OCI-LY1 (cell line): ENCODE measurements around the gene LDLRAD4.
A peak's percentile ranks its signal among the peaks of the same experiment; 100 is the strongest.

Experiments used
- H2AFZ ChIP-seq: fragments of 200-600 bp; sonication (generic), shearing (Covaris generic); 2 replicates; pipeline ENCODE4 v1.6.0; 2014; ENCODE audit warnings: antibody characterized with exemption, mild to moderate bottlenecking, low read length
- H3F3A ChIP-seq: fragments of 200-600 bp; sonication (generic), shearing (Covaris generic); 2 replicates; pipeline ENCODE4 v1.6.0; 2014; ENCODE audit warnings: mild to moderate bottlenecking, antibody characterized with exemption, low read length, moderate library complexity; ENCODE audit not compliant: insufficient read depth
- H3K27ac ChIP-seq: fragments of 200-600 bp; sonication (generic); 2 replicates; pipeline ENCODE4 v1.5.1; 2014; ENCODE audit warnings: low read length, mixed run types, mild to moderate bottlenecking, low read depth; ENCODE audit not compliant: poor library complexity, severe bottlenecking
- H3K27me3 ChIP-seq: fragments of 200-600 bp; sonication (generic); 2 replicates; pipeline ENCODE4 v1.6.0; 2014; ENCODE audit warnings: antibody characterized with exemption, mild to moderate bottlenecking, low read length, moderate library complexity; ENCODE audit not compliant: insufficient read depth
- H3K36me3 ChIP-seq: fragments of 200-600 bp; sonication (generic); 2 replicates; pipeline ENCODE4 v1.6.1; 2014; ENCODE audit warnings: mild to moderate bottlenecking, antibody characterized with exemption, low read length, moderate library complexity, mixed read lengths; ENCODE audit not compliant: insufficient read depth
- H3K4me1 ChIP-seq: fragments of 200-600 bp; sonication (generic); 2 replicates; pipeline ENCODE4 v1.5.1; 2014; ENCODE audit warnings: mild to moderate bottlenecking, low read length, moderate library complexity; ENCODE audit not compliant: insufficient read depth, severe bottlenecking
- H3K4me2 ChIP-seq: fragments of 200-600 bp; sonication (generic), shearing (Covaris generic); 2 replicates; pipeline ENCODE4 v1.6.1; 2014; ENCODE audit warnings: low read length
- H3K4me3 ChIP-seq: fragments of 200-600 bp; sonication (generic); 2 replicates; pipeline ENCODE4 v1.5.1; 2014; ENCODE audit warnings: low read length, low read depth, mild to moderate bottlenecking, mixed read lengths; ENCODE audit not compliant: poor library complexity, severe bottlenecking
- H3K79me2 ChIP-seq: fragments of 200-600 bp; shearing (Covaris generic); 2 replicates; pipeline ENCODE4 v1.6.1; 2016; ENCODE audit warnings: mixed run types, low read length, mixed read lengths; ENCODE audit not compliant: insufficient read depth
- H3K9ac ChIP-seq: fragments of 200-600 bp; sonication (generic), shearing (Covaris generic); 2 replicates; pipeline ENCODE4 v1.6.1; 2014; ENCODE audit warnings: mild to moderate bottlenecking, low read length, mixed read lengths
- H3K9me2 ChIP-seq: fragments of 200-600 bp; sonication (generic), shearing (Covaris generic); 2 replicates; pipeline ENCODE4 v1.6.1; 2014; ENCODE audit warnings: low read depth, mild to moderate bottlenecking, low read length, mixed read lengths
- H3K9me3 ChIP-seq: fragments of 200-600 bp; shearing (Covaris generic); 2 replicates; pipeline ENCODE4 v1.6.1; 2014; ENCODE audit warnings: low read length, mixed read lengths
- H4K20me1 ChIP-seq: fragments of 200-600 bp; sonication (generic), shearing (Covaris generic); 2 replicates; pipeline ENCODE4 v1.6.0; 2016; ENCODE audit warnings: mild to moderate bottlenecking, low read length; ENCODE audit not compliant: insufficient read depth
- CTCF ChIP-seq: fragments of 200-600 bp; sonication (generic), shearing (Covaris generic); IDR thresholded peaks from 2 replicates; pipeline ENCODE4 v1.5.1; 2017; ENCODE audit warnings: mild to moderate bottlenecking, antibody characterized with exemption, low read length, moderate library complexity, mixed read lengths
- EZH2 ChIP-seq: fragments of 200-600 bp; sonication (generic), shearing (Covaris generic); IDR thresholded peaks from 2 replicates; pipeline ENCODE4 v1.8.0; 2017; ENCODE audit warnings: borderline replicate concordance, mixed run types, mild to moderate bottlenecking, antibody characterized with exemption, low read length, moderate library complexity, mixed read lengths

The LDLRAD4 gene

DNA sequence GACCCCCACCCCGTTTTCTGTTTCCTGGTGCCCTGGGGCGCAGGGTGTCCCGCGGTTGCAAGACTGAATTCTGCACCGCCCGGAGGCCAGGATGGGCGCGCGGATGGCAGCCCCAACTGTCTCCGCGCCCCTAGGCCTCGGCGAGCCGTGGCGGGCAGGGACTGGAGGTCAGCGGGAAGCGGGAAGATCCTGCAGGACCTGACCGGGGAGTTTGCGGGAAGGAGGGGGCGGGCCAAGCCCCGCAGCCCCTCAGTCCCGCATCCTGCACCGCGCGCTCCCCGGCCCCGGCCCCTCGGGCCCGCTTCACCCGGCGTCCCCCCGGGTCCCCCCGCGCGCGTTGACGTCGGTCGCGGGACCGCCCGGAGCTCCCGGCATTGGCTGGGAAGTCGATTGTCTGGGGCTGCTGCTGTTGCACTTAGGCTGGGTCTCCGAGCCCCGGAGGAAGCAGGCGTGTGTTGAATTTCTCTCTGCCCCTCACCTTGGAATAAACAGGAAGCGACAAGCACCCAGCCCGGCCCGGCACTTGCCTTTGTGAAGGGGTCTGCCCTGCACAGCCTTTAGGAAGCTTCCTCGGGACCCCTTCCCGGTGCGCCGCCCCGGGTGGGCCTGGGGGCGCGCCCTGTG lies at the start of gene LDLRAD4:
Gene LDLRAD4 (plus strand): TSS at position 393 of the 624 bp plus-strand sequence.
- Histone ChIP-seq H3K27me3 (peaks cover 14% of the 10 kb centered on the region; the same call in 1 of the 2 replicates), H3K27ac (no peak within 1 kb of the TSS), H3K4me3 (peak within 1 kb of the TSS; percentile 58), H3K9me2 (no peaks in the 10 kb centered on the region), H3K4me2 (peak within 1 kb of the TSS; percentile 70), H3K9ac (no peak within 1 kb of the TSS; the same call in 1 of the 2 replicates), H3F3A (no peaks in the 10 kb centered on the region), H4K20me1 (no peaks in the 10 kb centered on the region), H3K4me1 (peaks cover 6% of the 10 kb centered on the region), H3K79me2 (no peaks in the 10 kb centered on the region), H3K9me3 (no peaks in the 10 kb centered on the region), H2AFZ (no peak within 1 kb of the TSS), H3K36me3 (no peaks in the 10 kb centered on the region)
- TF ChIP-seq EZH2 (no peak), CTCF (no peak)

- no peaks in the 10 kb centered on the region for H3K9me2 ChIP-seq
- H3F3A ChIP-seq: no peaks in the 10 kb centered on the region
- no peak overlapping the region for H3K4me3 ChIP-seq
- H3K27ac ChIP-seq: no peak overlapping the region
- H2AFZ ChIP-seq: no peak overlapping the region
- no peak overlapping the region for H3K4me2 ChIP-seq
- H3K27me3 ChIP-seq: no peaks in the 10 kb centered on the region; the same call in 1 of the 2 replicates
- no peaks in the 10 kb centered on the region for H4K20me1 ChIP-seq
- no peaks in the 10 kb centered on the region for H3K9me3 ChIP-seq
- no peak overlapping the region for H3K9ac ChIP-seq
- no peaks in the 10 kb centered on the region for H3K36me3 ChIP-seq
- H3K79me2 ChIP-seq: no peaks in the 10 kb centered on the region
- H3K4me1 ChIP-seq: peaks cover 4% of the 10 kb centered on the region
- TF ChIP-seq CTCF: no peak
- no peak for TF ChIP-seq EZH2
These were observed 44.9 kb upstream of the LDLRAD4 start for GRCh38 chr18:13173578-13174145.

- no peak for TF ChIP-seq CTCF
- TF ChIP-seq EZH2: no peak
- Histone ChIP-seq H3K27ac (no peak overlapping the region), H3K9ac (no peak overlapping the region), H2AFZ (no peak overlapping the region), H3K79me2 (no peaks in the 10 kb centered on the region), H4K20me1 (no peaks in the 10 kb centered on the region), H3K27me3 (no peaks in the 10 kb centered on the region; the same call in 1 of the 2 replicates), H3K36me3 (no peaks in the 10 kb centered on the region), H3K9me3 (no peaks in the 10 kb centered on the region), H3K4me2 (no peak overlapping the region), H3K9me2 (no peaks in the 10 kb centered on the region), H3F3A (no peaks in the 10 kb centered on the region), H3K4me1 (peaks cover 4% of the 10 kb centered on the region), H3K4me3 (no peak overlapping the region)
These were observed 43.3 kb upstream of the LDLRAD4 start for GRCh38 chr18:13175266-13175665.
